Neural crest cell (in vitro differentiated cells): Measurements from ENCODE around the gene EVI5. TPM values are rescaled to one million over a fixed set of nuclear protein-coding genes. Genes with fewer than 3 reads are reported as not detected.

Source experiments
- DNase-seq: peaks from one replicate; pipeline ENCODE4 v3.0.0; 2021; ENCODE audit warnings: low read depth, mixed read lengths, low spot score
- H3K27ac Mint-ChIP-seq: one replicate; pipeline ENCODE4 v1.8.0; 2021; ENCODE audit warnings: mild to moderate bottlenecking, mixed read lengths; ENCODE audit not compliant: unreplicated experiment
- H3K27me3 Mint-ChIP-seq: 2 replicates; pipeline ENCODE4 v1.8.0; 2021; ENCODE audit warnings: low read depth, mild to moderate bottlenecking, mixed read lengths
- H3K36me3 Mint-ChIP-seq: 2 replicates; pipeline ENCODE4 v1.8.0; 2021; ENCODE audit warnings: low read depth, mild to moderate bottlenecking, mixed read lengths
- H3K4me1 Mint-ChIP-seq: 2 replicates; pipeline ENCODE4 v1.8.0; 2021; ENCODE audit warnings: mixed read lengths
- H3K4me3 Mint-ChIP-seq: one replicate; pipeline ENCODE4 v1.8.0; 2021; ENCODE audit warnings: mild to moderate bottlenecking, mixed read lengths
- H3K9me3 Mint-ChIP-seq: 2 replicates; pipeline ENCODE4 v1.8.0; 2021; ENCODE audit warnings: mixed read lengths
- total RNA-seq: library from RNA; stranded (reverse); gene quantifications from 2 replicates; pipeline ENCODE4 v1.2.1, GENCODE V29; 2021
- TF ChIP-seq, protein P1 (sequence below): fragments of 200-600 bp; sonication (generic); conservative IDR thresholded peaks from 2 replicates; pipeline ENCODE4 v1.5.0; 2021; ENCODE audit warnings: antibody characterized with exemption, mild to moderate bottlenecking

EVI5 gene
- total RNA-seq, 1 donor from 2014 or later = 24.7 TPM

DNA sequence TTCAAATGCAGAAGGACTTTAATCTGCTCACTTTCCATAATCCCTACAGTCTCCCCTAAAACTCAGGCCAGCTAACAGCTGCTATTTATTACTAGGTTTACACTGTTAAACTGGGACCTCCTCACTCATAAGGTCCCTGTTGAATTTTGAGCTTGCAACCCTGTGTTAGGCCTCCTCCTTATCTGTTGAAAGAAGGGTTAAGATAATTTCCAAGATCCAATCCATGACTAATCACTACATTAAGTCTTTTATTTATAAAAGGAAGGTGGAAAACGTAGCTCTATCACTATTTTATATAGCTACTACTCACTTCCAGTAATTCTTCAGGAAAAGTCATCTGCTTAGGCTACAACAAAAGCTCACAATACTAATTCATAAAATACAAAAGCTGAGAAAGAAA is 79.5 kb downstream of the EVI5 start:
- H3K9me3 Mint-ChIP-seq = no peaks in the 10 kb centered on the region
- no peaks in the 10 kb centered on the region for H3K27me3 Mint-ChIP-seq
- no peaks in the 10 kb centered on the region for H3K36me3 Mint-ChIP-seq
- TF ChIP-seq, protein P1, sequence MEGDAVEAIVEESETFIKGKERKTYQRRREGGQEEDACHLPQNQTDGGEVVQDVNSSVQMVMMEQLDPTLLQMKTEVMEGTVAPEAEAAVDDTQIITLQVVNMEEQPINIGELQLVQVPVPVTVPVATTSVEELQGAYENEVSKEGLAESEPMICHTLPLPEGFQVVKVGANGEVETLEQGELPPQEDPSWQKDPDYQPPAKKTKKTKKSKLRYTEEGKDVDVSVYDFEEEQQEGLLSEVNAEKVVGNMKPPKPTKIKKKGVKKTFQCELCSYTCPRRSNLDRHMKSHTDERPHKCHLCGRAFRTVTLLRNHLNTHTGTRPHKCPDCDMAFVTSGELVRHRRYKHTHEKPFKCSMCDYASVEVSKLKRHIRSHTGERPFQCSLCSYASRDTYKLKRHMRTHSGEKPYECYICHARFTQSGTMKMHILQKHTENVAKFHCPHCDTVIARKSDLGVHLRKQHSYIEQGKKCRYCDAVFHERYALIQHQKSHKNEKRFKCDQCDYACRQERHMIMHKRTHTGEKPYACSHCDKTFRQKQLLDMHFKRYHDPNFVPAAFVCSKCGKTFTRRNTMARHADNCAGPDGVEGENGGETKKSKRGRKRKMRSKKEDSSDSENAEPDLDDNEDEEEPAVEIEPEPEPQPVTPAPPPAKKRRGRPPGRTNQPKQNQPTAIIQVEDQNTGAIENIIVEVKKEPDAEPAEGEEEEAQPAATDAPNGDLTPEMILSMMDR = no peak
- no peak overlapping the region for H3K27ac Mint-ChIP-seq
- H3K4me1 Mint-ChIP-seq = peaks cover 15% of the 10 kb centered on the region
- no peak for DNase-seq
- no peak overlapping the region for H3K4me3 Mint-ChIP-seq

DNA sequence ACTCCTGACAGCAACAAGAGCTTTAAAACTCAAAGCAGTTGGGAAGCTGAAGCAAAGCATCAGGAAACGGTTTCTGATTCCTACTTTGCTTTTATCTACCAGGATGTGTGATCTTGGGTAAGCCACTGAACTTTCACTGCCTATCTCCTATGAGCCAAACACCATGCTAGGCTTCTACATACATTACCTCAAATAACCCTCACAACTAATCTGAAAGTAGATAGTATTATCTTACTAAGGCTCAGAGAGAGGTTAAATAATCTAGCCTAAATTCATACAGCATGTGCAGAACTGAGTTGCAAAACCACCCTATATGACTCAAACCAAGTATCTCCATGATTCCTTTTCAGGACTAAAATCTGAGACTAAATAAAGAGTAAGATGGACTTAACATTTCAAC is 83.8 kb downstream of the EVI5 start:
- no peaks in the 10 kb centered on the region for H3K9me3 Mint-ChIP-seq
- TF ChIP-seq, protein P1 = no peak
- H3K27me3 Mint-ChIP-seq = no peaks in the 10 kb centered on the region
- H3K4me1 Mint-ChIP-seq = peaks cover 4% of the 10 kb centered on the region
- H3K27ac Mint-ChIP-seq = no peak overlapping the region
- no peaks in the 10 kb centered on the region for H3K36me3 Mint-ChIP-seq
- DNase-seq = no peak
- no peak overlapping the region for H3K4me3 Mint-ChIP-seq

DNA sequence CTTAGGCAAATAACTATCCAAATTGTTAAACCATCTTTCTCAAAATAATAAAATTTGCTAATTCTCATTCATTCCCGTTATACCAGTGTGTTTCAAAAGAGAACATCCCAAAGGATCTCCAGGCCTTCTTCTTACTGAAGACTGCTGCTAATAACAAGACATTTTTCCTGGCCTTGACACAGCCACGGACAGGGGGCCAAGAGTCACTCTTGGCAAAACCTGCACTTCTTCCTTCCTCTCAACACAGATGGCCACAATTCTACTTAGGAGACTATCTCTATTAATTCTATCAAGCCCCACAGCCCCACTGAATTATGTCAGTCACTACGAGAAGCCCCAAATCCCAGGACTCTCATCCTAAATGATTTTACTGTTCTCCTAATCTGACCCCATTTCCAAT is 86.0 kb downstream of the EVI5 start:
- Mint-ChIP-seq H3K4me1 (no peaks in the 10 kb centered on the region), H3K36me3 (peaks cover 5% of the 10 kb centered on the region), H3K4me3 (no peak overlapping the region), H3K27me3 (no peaks in the 10 kb centered on the region), H3K9me3 (no peaks in the 10 kb centered on the region), H3K27ac (no peak overlapping the region)
- TF ChIP-seq, protein P1 = no peak
- no peak for DNase-seq

DNA sequence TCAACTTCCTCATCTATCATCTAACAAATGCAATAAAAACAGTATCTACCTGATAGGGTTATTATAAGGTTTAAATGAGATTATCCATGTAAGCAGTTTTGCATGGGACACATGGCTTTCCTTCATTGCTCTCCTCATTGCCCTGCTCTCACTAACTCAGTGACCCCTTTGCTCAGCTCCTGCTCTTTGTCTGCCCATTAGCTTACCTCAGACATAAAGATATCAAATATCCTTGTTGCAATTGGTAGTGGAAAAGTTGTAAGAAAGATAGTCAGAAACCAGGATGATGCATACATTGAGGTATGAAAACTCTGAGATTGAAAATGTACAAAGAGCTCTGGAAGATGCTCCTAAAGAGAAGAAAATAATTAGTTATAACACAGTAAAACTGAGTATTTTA is 89.8 kb downstream of the EVI5 start:
- TF ChIP-seq, protein P1 = no peak
- Mint-ChIP-seq H3K27me3 (no peaks in the 10 kb centered on the region), H3K9me3 (no peaks in the 10 kb centered on the region), H3K36me3 (peaks cover 8% of the 10 kb centered on the region), H3K4me1 (no peaks in the 10 kb centered on the region), H3K27ac (peak overlapping the region; percentile 28), H3K4me3 (no peak overlapping the region)
- no peak for DNase-seq

DNA sequence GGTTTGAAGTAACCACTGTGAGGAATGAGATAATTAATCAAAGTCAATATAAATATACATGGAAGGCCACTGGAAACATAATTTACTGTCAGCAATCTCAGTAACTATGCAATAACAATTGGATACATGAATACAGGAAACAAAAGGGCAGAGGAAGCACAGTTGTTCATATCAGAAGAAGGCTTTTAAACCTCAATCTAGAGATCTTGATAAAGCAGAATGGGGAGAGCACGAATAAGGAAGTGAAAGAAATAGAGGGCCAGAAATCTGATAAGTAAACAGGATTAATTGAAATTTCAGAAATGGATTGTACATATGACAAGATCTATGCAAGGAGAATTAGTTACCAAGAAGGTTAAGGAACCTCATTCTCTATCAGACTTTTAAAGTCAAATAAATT is 93.0 kb downstream of the EVI5 start:
- no peak overlapping the region for H3K4me3 Mint-ChIP-seq
- H3K27me3 Mint-ChIP-seq = no peaks in the 10 kb centered on the region
- H3K9me3 Mint-ChIP-seq = no peaks in the 10 kb centered on the region
- no peak for DNase-seq
- H3K4me1 Mint-ChIP-seq = no peaks in the 10 kb centered on the region
- H3K36me3 Mint-ChIP-seq = peaks cover 17% of the 10 kb centered on the region
- H3K27ac Mint-ChIP-seq = no peak overlapping the region
- TF ChIP-seq, protein P1 = no peak
